Epithelial cell of proximal tubule (primary cell): ENCODE data around the gene LRRC8B. TPM values are rescaled to one million over a fixed set of nuclear protein-coding genes. Genes with fewer than 3 reads are reported as not detected.

Source experiments
- DNase-seq: peaks from one replicate; pipeline ENCODE4 v3.0.0-alpha.2; 2011; ENCODE audit warnings: low read depth
- H3K4me3 ChIP-seq: 2 replicates; pipeline ENCODE4 v1.5.1; 2011; ENCODE audit warnings: low read depth, mild to moderate bottlenecking, low read length
- CTCF ChIP-seq: conservative IDR thresholded peaks from 2 replicates; pipeline ENCODE4 v1.5.1; 2012; ENCODE audit warnings: low read depth, mild to moderate bottlenecking, low read length
- total RNA-seq: library from RNA; depleted of rRNA; stranded (reverse); fragments of >200 nt; gene quantifications from 2 replicates; pipeline ENCODE4 v1.2.3, GENCODE V29; 2015

Gene LRRC8B
- total RNA-seq, 1 donor from 2014 or later: 5.0 TPM

GRCh38 chr1:89603651-89604413, 79.2 kb downstream of the LRRC8B start:
- no peak for DNase-seq
- TF ChIP-seq CTCF: no peak

GRCh38 chr1:89604414-89604735, 79.7 kb downstream of the LRRC8B start:
- TF ChIP-seq CTCF: no peak
- H3K4me3 ChIP-seq: no peak overlapping the region
- no peak for DNase-seq

More at GRCh38 chr1:89603651-89604413, 79.2 kb downstream of the LRRC8B start:
- H3K4me3 ChIP-seq: no peak overlapping the region

GRCh38 chr1:89605692-89606091, 81.1 kb downstream of the LRRC8B start:
- peak; percentile 78 for DNase-seq
- TF ChIP-seq CTCF: no peak
- H3K4me3 ChIP-seq: no peak overlapping the region

GRCh38 chr1:89606227-89606980, 81.8 kb downstream of the LRRC8B start:
- DNase-seq: no peak
- H3K4me3 ChIP-seq: no peak overlapping the region
- no peak for TF ChIP-seq CTCF

- H3K4me3 ChIP-seq: no peak overlapping the region
- no peak for DNase-seq
- TF ChIP-seq CTCF: no peak
Measured at GRCh38 chr1:89607156-89607555, 82.5 kb downstream of the LRRC8B start.

GRCh38 chr1:89607586-89608318, 83.1 kb downstream of the LRRC8B start:
- no peak for DNase-seq
- TF ChIP-seq CTCF: no peak
- H3K4me3 ChIP-seq: no peak overlapping the region
